Neural progenitor cell (in vitro differentiated cells): ENCODE results near the gene CCDC70. TPM values are rescaled to one million over a fixed set of nuclear protein-coding genes. Genes with fewer than 3 reads are reported as not detected.

ENCODE experiments used
- DNase-seq: peaks from one replicate; pipeline ENCODE4 v3.0.0-alpha.2; 2016; ENCODE audit warnings: low spot score
- H2AFZ ChIP-seq: fragments of 200-600 bp; sonication (generic); replicated peaks from 2 replicates; pipeline ENCODE4 v1.6.1; 2016; ENCODE audit warnings: antibody characterized with exemption
- H3F3A ChIP-seq: fragments of 200-600 bp; sonication (generic); 2 replicates; pipeline ENCODE4 v1.6.1; 2016; ENCODE audit warnings: antibody characterized with exemption, low read depth
- H3K27ac ChIP-seq: fragments of 200-600 bp; sonication (generic); 2 replicates; pipeline ENCODE4 v1.5.1; 2016; ENCODE audit warnings: mild to moderate bottlenecking
- H3K27me3 ChIP-seq: fragments of 200-600 bp; sonication (generic); 2 replicates; pipeline ENCODE4 v1.6.1; 2016; ENCODE audit warnings: mild to moderate bottlenecking, moderate library complexity
- H3K36me3 ChIP-seq: fragments of 200-600 bp; sonication (generic); 2 replicates; pipeline ENCODE4 v1.5.1; 2016
- H3K4me1 ChIP-seq: fragments of 200-600 bp; sonication (generic); 2 replicates; pipeline ENCODE4 v1.6.1; 2016; ENCODE audit warnings: mixed run types
- H3K4me2 ChIP-seq: fragments of 200-600 bp; sonication (generic); 2 replicates; pipeline ENCODE4 v1.6.1; 2016
- H3K4me3 ChIP-seq: fragments of 200-600 bp; sonication (generic); 2 replicates; pipeline ENCODE4 v1.5.1; 2016
- H3K79me2 ChIP-seq: fragments of 200-600 bp; sonication (generic); 2 replicates; pipeline ENCODE4 v1.6.1; 2016; ENCODE audit warnings: low read depth
- H3K9ac ChIP-seq: fragments of 200-600 bp; sonication (generic); 2 replicates; pipeline ENCODE4 v1.6.1; 2016
- H3K9me3 ChIP-seq: fragments of 200-600 bp; sonication (generic); 2 replicates; pipeline ENCODE4 v1.5.1; 2016; ENCODE audit warnings: low read depth
- H4K20me1 ChIP-seq: fragments of 200-600 bp; sonication (generic); 2 replicates; pipeline ENCODE4 v1.6.1; 2016; ENCODE audit warnings: low read depth
- H3K27ac Mint-ChIP-seq: 3 replicates; pipeline ENCODE4 v1.8.0; 2021; ENCODE audit warnings: mixed read lengths
- H3K27me3 Mint-ChIP-seq: 2 replicates; pipeline ENCODE4 v1.8.0; 2022; ENCODE audit warnings: low read depth, mild to moderate bottlenecking, inconsistent platforms, moderate library complexity, mixed read lengths; ENCODE audit not compliant: insufficient read depth
- H3K36me3 Mint-ChIP-seq: 3 replicates; pipeline ENCODE4 v1.8.0; 2021; ENCODE audit warnings: mixed read lengths
- H3K4me1 Mint-ChIP-seq: 3 replicates; pipeline ENCODE4 v1.8.0; 2021; ENCODE audit warnings: mixed read lengths
- H3K4me3 Mint-ChIP-seq: 3 replicates; pipeline ENCODE4 v1.8.0; 2021; ENCODE audit warnings: mild to moderate bottlenecking, moderate library complexity, mixed read lengths
- H3K9me3 Mint-ChIP-seq: 3 replicates; pipeline ENCODE4 v1.8.0; 2020; ENCODE audit warnings: mixed read lengths
- CTCF ChIP-seq: fragments of 200-600 bp; sonication (generic); IDR thresholded peaks from 2 replicates; pipeline ENCODE4 v1.5.1; 2017; ENCODE audit warnings: antibody characterized with exemption, mild to moderate bottlenecking
- EZH2 ChIP-seq: fragments of 200-600 bp; sonication (generic); IDR thresholded peaks from 2 replicates; pipeline ENCODE4 v1.6.1; 2017; ENCODE audit warnings: antibody characterized with exemption, mild to moderate bottlenecking, moderate library complexity
- EZH2phosphoT487 ChIP-seq: fragments of 200-600 bp; sonication (generic); IDR thresholded peaks from 2 replicates; pipeline ENCODE4 v1.6.1; 2017; ENCODE audit warnings: antibody characterized with exemption
- total RNA-seq: library from RNA; depleted of rRNA; stranded (reverse); fragments of >200 nt; gene quantifications from 2 replicates; pipeline ENCODE4 v1.2.3, GENCODE V29; 2015; ENCODE audit warnings: low replicate concordance

The CCDC70 gene
- total RNA-seq, 1 donor from 2014 or later = not detected

- DNase-seq = no peak
- H3K4me3 Mint-ChIP-seq = no peak overlapping the region
Measured at GRCh38 chr13:51912091-51912490, 50.3 kb downstream of the CCDC70 start.

GRCh38 chr13:51912511-51913225 is 50.9 kb downstream of the CCDC70 start:
- Histone ChIP-seq H3F3A (no peaks in the 10 kb centered on the region), H3K9me3 (no peaks in the 10 kb centered on the region), H2AFZ (no peak overlapping the region), H3K36me3 (no peaks in the 10 kb centered on the region), H4K20me1 (no peaks in the 10 kb centered on the region), H3K27me3 (no peaks in the 10 kb centered on the region), H3K27ac (no peak overlapping the region), H3K4me1 (peaks cover 8% of the 10 kb centered on the region), H3K4me2 (no peak overlapping the region), H3K4me3 (no peak overlapping the region), H3K9ac (no peak overlapping the region), H3K79me2 (no peaks in the 10 kb centered on the region)
- Mint-ChIP-seq H3K27ac (peak overlapping the region; percentile 85), H3K4me1 (peaks cover 32% of the 10 kb centered on the region), H3K36me3 (peaks cover 2% of the 10 kb centered on the region), H3K9me3 (peaks cover 2% of the 10 kb centered on the region), H3K4me3 (peak overlapping the region; percentile 11), H3K27me3 (peaks cover 5% of the 10 kb centered on the region)
- DNase-seq = no peak
- TF ChIP-seq EZH2phosphoT487 (no peak), CTCF (no peak), EZH2 (no peak)

More at GRCh38 chr13:51912091-51912490, 50.3 kb downstream of the CCDC70 start:
- no peak overlapping the region for H3K27ac ChIP-seq
- no peaks in the 10 kb centered on the region for H3K27me3 ChIP-seq
- Mint-ChIP-seq H3K9me3 (peaks cover 2% of the 10 kb centered on the region), H3K27me3 (peaks cover 5% of the 10 kb centered on the region), H3K27ac (no peak overlapping the region), H3K4me1 (peaks cover 32% of the 10 kb centered on the region), H3K36me3 (peaks cover 2% of the 10 kb centered on the region)
- no peaks in the 10 kb centered on the region for H3F3A ChIP-seq
- peaks cover 8% of the 10 kb centered on the region for H3K4me1 ChIP-seq
- H3K9me3 ChIP-seq = no peaks in the 10 kb centered on the region
- no peaks in the 10 kb centered on the region for H3K79me2 ChIP-seq
- no peaks in the 10 kb centered on the region for H4K20me1 ChIP-seq
- no peak overlapping the region for H3K4me2 ChIP-seq
- no peaks in the 10 kb centered on the region for H3K36me3 ChIP-seq
- TF ChIP-seq EZH2 (no peak), CTCF (no peak), EZH2phosphoT487 (no peak)
- no peak overlapping the region for H2AFZ ChIP-seq
- no peak overlapping the region for H3K4me3 ChIP-seq
- no peak overlapping the region for H3K9ac ChIP-seq

- DNase-seq = peak; percentile 60
- no peak for TF ChIP-seq EZH2phosphoT487
- peak; percentile 44 for TF ChIP-seq CTCF
- no peaks in the 10 kb centered on the region for H3K79me2 ChIP-seq
- H3K9ac ChIP-seq = no peak overlapping the region
- Mint-ChIP-seq H3K27ac (no peak overlapping the region), H3K4me1 (peaks cover 32% of the 10 kb centered on the region), H3K4me3 (no peak overlapping the region), H3K36me3 (peaks cover 2% of the 10 kb centered on the region), H3K27me3 (peaks cover 5% of the 10 kb centered on the region), H3K9me3 (peaks cover 2% of the 10 kb centered on the region)
- peak overlapping the region; percentile 50 for H2AFZ ChIP-seq
- H4K20me1 ChIP-seq = no peaks in the 10 kb centered on the region
- peaks cover 8% of the 10 kb centered on the region for H3K4me1 ChIP-seq
- H3K36me3 ChIP-seq = no peaks in the 10 kb centered on the region
- H3K4me3 ChIP-seq = no peak overlapping the region
- H3K4me2 ChIP-seq = no peak overlapping the region
- no peaks in the 10 kb centered on the region for H3F3A ChIP-seq
- no peak overlapping the region for H3K27ac ChIP-seq
- no peaks in the 10 kb centered on the region for H3K27me3 ChIP-seq
- no peaks in the 10 kb centered on the region for H3K9me3 ChIP-seq
Measured at GRCh38 chr13:51913421-51914136, 51.8 kb downstream of the CCDC70 start.
